ENCODE measurements around the gene SRRM1. TPM values are rescaled to one million over a fixed set of nuclear protein-coding genes. Genes with fewer than 3 reads are reported as not detected.

Gene SRRM1
- total and polyA plus RNA-seq, 2 of the 8 experiments (the other 6 are each of a cell fraction or from before 2014, with no cell fraction given), result 77.1 to 255 TPM

GRCh38 chr1:24713176-24713575 is 70.1 kb downstream of the SRRM1 start:
- no peak overlapping the region for H3K9ac ChIP-seq (replicated peaks in 1 of 4; ENCODE audit: extremely low read depth in 1 of 4, low read depth in 3 of 4, low read length in 3 of 4)
- no peak overlapping the region for H3K23ac ChIP-seq (ENCODE audit: insufficient read length)
- peak overlapping the region; percentile 43; the same call in 1 of the 2 replicates for H4K8ac ChIP-seq (ENCODE audit: extremely low read depth, insufficient read depth, low read length)
- no peak overlapping the region for H4K5ac ChIP-seq (ENCODE audit: insufficient read length, low read depth, low read length)
- H3K36me3 ChIP-seq (ENCODE audit: control insufficient read depth in 2 of 4, insufficient read depth in 4 of 4, low read length in 3 of 4), result no peaks in the 10 kb centered on the region
- H3K4me3 ChIP-seq (ENCODE audit: extremely low read depth in 1 of 4, insufficient read depth in 2 of 4, low read depth in 3 of 4, low read length in 4 of 4), result no peak overlapping the region
- no peaks in the 10 kb centered on the region for H3K9me3 ChIP-seq (ENCODE audit: insufficient read depth in 2 of 2, low read depth in 1 of 2, low read length in 1 of 2)
- CTCF ChIA-PET (ENCODE audit: partially characterized antibody), result interaction anchor here (0.6 to 1.5 kb wide), 3 partner anchors 12 to 222 kb away, joined by 3 to 9 read pairs (median 5); no protein-coding TSS in a partner anchor
- H3K4me1 ChIP-seq (replicated peaks in 1 of 4; ENCODE audit: control insufficient read depth in 3 of 4, insufficient read depth in 4 of 4, low read length in 3 of 4), result no peaks in the 10 kb centered on the region
- H2BK120ac ChIP-seq (replicated peaks; ENCODE audit: low read depth, low read length), result no peak overlapping the region
- H3K27me3 ChIP-seq (replicated peaks in 1 of 4; ENCODE audit: control insufficient read depth in 3 of 4, extremely low read depth in 1 of 4, insufficient read depth in 3 of 4, low read length in 3 of 4), result no peaks in the 10 kb centered on the region
- no peak overlapping the region for H3K4ac ChIP-seq (replicated peaks; ENCODE audit: insufficient read length, low read depth, low read length)
- H2AK5ac ChIP-seq (ENCODE audit: low read depth, low read length), result no peak overlapping the region
- 94% methylated on average over 4 of the region's 4 CpGs; no CpG with 5 or more reads in 1 of the 2 experiments for WGBS, 2 experiments (ENCODE audit: extremely low coverage in 1 of 2, insufficient coverage in 1 of 2, insufficient read length in 1 of 2, insufficient replicate concordance in 2 of 2, low coverage in 1 of 2, low lambda C conversion rate in 2 of 2, missing lambda C conversion rate in 1 of 2)
- no peaks in the 10 kb centered on the region for H3K79me1 ChIP-seq (ENCODE audit: low read depth, low read length)
- peak overlapping the region; percentile 20 for H4K91ac ChIP-seq (replicated peaks; ENCODE audit: insufficient read length, low read length)
- FAIRE-seq, result no peak
- H2BK20ac ChIP-seq (ENCODE audit: low read length), result no peak overlapping the region
- no peak overlapping the region for H2BK15ac ChIP-seq (ENCODE audit: low read length)
- H2BK5ac ChIP-seq (ENCODE audit: low read depth, low read length), result no peak overlapping the region
- no peak overlapping the region for H3K4me2 ChIP-seq (ENCODE audit: insufficient read depth in 1 of 2, low read depth in 2 of 2, low read length in 2 of 2)
- POLR2A ChIA-PET (ENCODE audit: partially characterized antibody), result interaction anchor here (0.6 kb wide), 1 partner anchor 51 kb away, joined by 4 read pairs; no protein-coding TSS in a partner anchor
- no peaks in the 10 kb centered on the region for H4K20me1 ChIP-seq (replicated peaks in 1 of 2; ENCODE audit: control insufficient read depth in 1 of 2, insufficient read depth in 2 of 2, low read length in 2 of 2)
- no peak overlapping the region for H3K18ac ChIP-seq (ENCODE audit: extremely low read depth, low read length)
- DNase-seq (ENCODE audit: low read depth in 1 of 2, low spot score in 2 of 2), result no peak
- no peak overlapping the region for H3K27ac ChIP-seq (ENCODE audit: low read depth, low read length)
- H2AFZ ChIP-seq (ENCODE audit: low read length), result no peak overlapping the region
- H3K79me2 ChIP-seq (ENCODE audit: control insufficient read depth in 1 of 2, insufficient read depth in 2 of 2, low read length in 2 of 2), result no peaks in the 10 kb centered on the region
- no peak overlapping the region for H2BK12ac ChIP-seq (ENCODE audit: low read depth, low read length)
- H3K56ac ChIP-seq (replicated peaks; ENCODE audit: insufficient read length, low read depth, low read length), result no peak overlapping the region
- no peak overlapping the region for H3K14ac ChIP-seq (ENCODE audit: insufficient read length)
- no peaks in the 10 kb centered on the region for H3K23me2 ChIP-seq (ENCODE audit: low read depth, low read length)
- TF ChIP-seq CBX5 (IDR thresholded peaks at IDR 0.05; ENCODE audit: low read depth, low read length), result no peak
- TF ChIP-seq POLR2A (IDR thresholded peaks at IDR 0.05; ENCODE audit: control extremely low read depth in 1 of 2, low read depth in 2 of 2, low read length in 2 of 2), result no peak
- TF ChIP-seq CHD2 (IDR thresholded peaks at IDR 0.05; ENCODE audit: low read length), result no peak
- no peak for TF ChIP-seq NRF1 (IDR thresholded peaks at IDR 0.05; ENCODE audit: low read depth, low read length)
- TF ChIP-seq PHF8 (conservative IDR thresholded peaks at IDR 0.05; ENCODE audit: low read depth, low read length), result no peak
- TF ChIP-seq FOSL1 (IDR thresholded peaks at IDR 0.05; ENCODE audit: insufficient read depth, low read depth, low read length), result no peak
- no peak for TF ChIP-seq POLR2AphosphoS5 (IDR thresholded peaks at IDR 0.05; ENCODE audit: low read depth, low read length)
- no peak for TF ChIP-seq RXRA (IDR thresholded peaks at IDR 0.05; ENCODE audit: insufficient read depth, low read depth, low read length)
- TF ChIP-seq, protein P1, sequence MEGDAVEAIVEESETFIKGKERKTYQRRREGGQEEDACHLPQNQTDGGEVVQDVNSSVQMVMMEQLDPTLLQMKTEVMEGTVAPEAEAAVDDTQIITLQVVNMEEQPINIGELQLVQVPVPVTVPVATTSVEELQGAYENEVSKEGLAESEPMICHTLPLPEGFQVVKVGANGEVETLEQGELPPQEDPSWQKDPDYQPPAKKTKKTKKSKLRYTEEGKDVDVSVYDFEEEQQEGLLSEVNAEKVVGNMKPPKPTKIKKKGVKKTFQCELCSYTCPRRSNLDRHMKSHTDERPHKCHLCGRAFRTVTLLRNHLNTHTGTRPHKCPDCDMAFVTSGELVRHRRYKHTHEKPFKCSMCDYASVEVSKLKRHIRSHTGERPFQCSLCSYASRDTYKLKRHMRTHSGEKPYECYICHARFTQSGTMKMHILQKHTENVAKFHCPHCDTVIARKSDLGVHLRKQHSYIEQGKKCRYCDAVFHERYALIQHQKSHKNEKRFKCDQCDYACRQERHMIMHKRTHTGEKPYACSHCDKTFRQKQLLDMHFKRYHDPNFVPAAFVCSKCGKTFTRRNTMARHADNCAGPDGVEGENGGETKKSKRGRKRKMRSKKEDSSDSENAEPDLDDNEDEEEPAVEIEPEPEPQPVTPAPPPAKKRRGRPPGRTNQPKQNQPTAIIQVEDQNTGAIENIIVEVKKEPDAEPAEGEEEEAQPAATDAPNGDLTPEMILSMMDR (IDR thresholded peaks at IDR 0.05; ENCODE audit: control extremely low read depth in 1 of 3, insufficient read depth in 1 of 3, low read depth in 1 of 3, low read length in 3 of 3), result no peak
- no peak for TF ChIP-seq GTF2F1 (IDR thresholded peaks at IDR 0.05; ENCODE audit: borderline replicate concordance, low read depth, low read length)
- TF ChIP-seq KDM4A (IDR thresholded peaks at IDR 0.05; ENCODE audit: low read depth, low read length, severe bottlenecking), result no peak
- TF ChIP-seq RNF2 (IDR thresholded peaks at IDR 0.05; ENCODE audit: borderline replicate concordance, low read depth, low read length, missing control alignments, poor library complexity, severe bottlenecking), result no peak

All from H1 (cell line).